ENCODE data around the gene PTPRH.

DNA sequence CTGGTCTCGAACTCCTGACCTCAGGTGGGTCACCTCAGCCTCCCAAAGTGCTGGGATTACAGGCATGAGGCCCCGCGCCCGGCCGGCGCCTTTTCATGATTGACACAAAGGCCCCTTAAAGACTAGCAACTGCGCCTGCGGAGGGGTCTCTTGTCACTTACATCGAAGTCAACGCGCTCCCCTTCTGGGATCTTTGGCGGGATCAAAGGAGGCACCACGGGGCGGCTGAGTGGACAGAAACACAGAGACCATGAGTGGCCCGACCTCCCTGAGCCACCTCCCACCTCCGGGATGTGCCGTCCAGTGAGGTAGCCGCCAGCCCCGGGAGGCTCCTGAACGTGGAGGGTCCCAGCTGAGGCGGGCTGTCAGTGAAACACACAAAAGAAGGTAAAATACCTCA lies 67.6 kb downstream of the PTPRH start:
- TF ChIP-seq ZBTB1 (CRISPR knock-in tag; IDR thresholded peaks at IDR 0.05; ENCODE audit: borderline replicate concordance, low read depth) (no peak), NFATC3 (IDR thresholded peaks at IDR 0.05) (no peak), BRCA1 (IDR thresholded peaks at IDR 0.05) (no peak), BRCA1 (CRISPR knock-in tag; IDR thresholded peaks at IDR 0.05) (no peak), NRF1 (conservative IDR thresholded peaks at IDR 0.05 in 1 of 2, IDR thresholded peaks at IDR 0.05 in 1 of 2) (no peak), ADNP (tag; IDR thresholded peaks at IDR 0.05) (no peak), ZNF263 (CRISPR knock-in tag; IDR thresholded peaks at IDR 0.05; ENCODE audit: borderline replicate concordance) (no peak), POLR2A (conservative IDR thresholded peaks at IDR 0.05) (no peak), MAZ (CRISPR knock-in tag; conservative IDR thresholded peaks at IDR 0.05 in 1 of 2, IDR thresholded peaks at IDR 0.05 in 1 of 2) (no peak), NFYB (IDR thresholded peaks at IDR 0.05; ENCODE audit: extremely low read depth, insufficient read length) (no peak), FOXM1 (IDR thresholded peaks at IDR 0.05; ENCODE audit: low read depth) (no peak), FOXM1 (CRISPR knock-in tag; IDR thresholded peaks at IDR 0.05; ENCODE audit: low read depth) (no peak), ZZZ3 (IDR thresholded peaks at IDR 0.05) (no peak)
- TF ChIP-seq, protein P1, sequence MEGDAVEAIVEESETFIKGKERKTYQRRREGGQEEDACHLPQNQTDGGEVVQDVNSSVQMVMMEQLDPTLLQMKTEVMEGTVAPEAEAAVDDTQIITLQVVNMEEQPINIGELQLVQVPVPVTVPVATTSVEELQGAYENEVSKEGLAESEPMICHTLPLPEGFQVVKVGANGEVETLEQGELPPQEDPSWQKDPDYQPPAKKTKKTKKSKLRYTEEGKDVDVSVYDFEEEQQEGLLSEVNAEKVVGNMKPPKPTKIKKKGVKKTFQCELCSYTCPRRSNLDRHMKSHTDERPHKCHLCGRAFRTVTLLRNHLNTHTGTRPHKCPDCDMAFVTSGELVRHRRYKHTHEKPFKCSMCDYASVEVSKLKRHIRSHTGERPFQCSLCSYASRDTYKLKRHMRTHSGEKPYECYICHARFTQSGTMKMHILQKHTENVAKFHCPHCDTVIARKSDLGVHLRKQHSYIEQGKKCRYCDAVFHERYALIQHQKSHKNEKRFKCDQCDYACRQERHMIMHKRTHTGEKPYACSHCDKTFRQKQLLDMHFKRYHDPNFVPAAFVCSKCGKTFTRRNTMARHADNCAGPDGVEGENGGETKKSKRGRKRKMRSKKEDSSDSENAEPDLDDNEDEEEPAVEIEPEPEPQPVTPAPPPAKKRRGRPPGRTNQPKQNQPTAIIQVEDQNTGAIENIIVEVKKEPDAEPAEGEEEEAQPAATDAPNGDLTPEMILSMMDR (IDR thresholded peaks at IDR 0.05 in 2 of 3, conservative IDR thresholded peaks at IDR 0.05 in 1 of 3; ENCODE audit: insufficient read depth in 2 of 3, low read depth in 1 of 3, low read length in 3 of 3) = no peak
- TF ChIP-seq, protein P2, sequence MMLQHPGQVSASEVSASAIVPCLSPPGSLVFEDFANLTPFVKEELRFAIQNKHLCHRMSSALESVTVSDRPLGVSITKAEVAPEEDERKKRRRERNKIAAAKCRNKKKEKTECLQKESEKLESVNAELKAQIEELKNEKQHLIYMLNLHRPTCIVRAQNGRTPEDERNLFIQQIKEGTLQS (IDR thresholded peaks at IDR 0.05) = no peak
- TF ChIP-seq, protein P2 (CRISPR knock-in tag; conservative IDR thresholded peaks at IDR 0.05) = no peak
- TF ChIP-seq, protein P3, sequence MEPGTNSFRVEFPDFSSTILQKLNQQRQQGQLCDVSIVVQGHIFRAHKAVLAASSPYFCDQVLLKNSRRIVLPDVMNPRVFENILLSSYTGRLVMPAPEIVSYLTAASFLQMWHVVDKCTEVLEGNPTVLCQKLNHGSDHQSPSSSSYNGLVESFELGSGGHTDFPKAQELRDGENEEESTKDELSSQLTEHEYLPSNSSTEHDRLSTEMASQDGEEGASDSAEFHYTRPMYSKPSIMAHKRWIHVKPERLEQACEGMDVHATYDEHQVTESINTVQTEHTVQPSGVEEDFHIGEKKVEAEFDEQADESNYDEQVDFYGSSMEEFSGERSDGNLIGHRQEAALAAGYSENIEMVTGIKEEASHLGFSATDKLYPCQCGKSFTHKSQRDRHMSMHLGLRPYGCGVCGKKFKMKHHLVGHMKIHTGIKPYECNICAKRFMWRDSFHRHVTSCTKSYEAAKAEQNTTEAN (CRISPR knock-in tag; IDR thresholded peaks at IDR 0.05) = no peak

Data from K562 (cell line).